ENCODE measurements around the gene TRIP12.
"Not testable (repeated sequence)": the region's sequence is repeated elsewhere in the genome, so short reads cannot be mapped to it uniquely, and the experiment has no call there.

Gene TRIP12

GRCh38 chr2:229920011-229920641 is 1.7 kb downstream of the TRIP12 start:
- peak in 1 of 2 donors; percentile 57 for DNase-seq

GRCh38 chr2:229917793-229918192 is 4.0 kb downstream of the TRIP12 start:
- DNase-seq = no peak

GRCh38 chr2:229914171-229914570 is 7.6 kb downstream of the TRIP12 start:
- DNase-seq = no peak

GRCh38 chr2:229910832-229911412 is 10.9 kb downstream of the TRIP12 start:
- no peak for DNase-seq

GRCh38 chr2:229910147-229910831 is 11.5 kb downstream of the TRIP12 start:
- DNase-seq = no peak

- DNase-seq = no peak
These were observed 12.7 kb downstream of the TRIP12 start for GRCh38 chr2:229909090-229909489.

GRCh38 chr2:229905601-229906000 is 16.2 kb downstream of the TRIP12 start:
- no peak for DNase-seq

GRCh38 chr2:229903037-229903436 is 18.8 kb downstream of the TRIP12 start:
- DNase-seq = no peak

GRCh38 chr2:229901819-229902218 is 20.0 kb downstream of the TRIP12 start:
- no peak for DNase-seq

GRCh38 chr2:229900514-229900913 is 21.3 kb downstream of the TRIP12 start:
- not testable (repeated sequence) for DNase-seq

- no peak for DNase-seq
These were observed 21.8 kb downstream of the TRIP12 start for GRCh38 chr2:229900012-229900411.

- no peak for DNase-seq
These were observed 22.2 kb downstream of the TRIP12 start for GRCh38 chr2:229899604-229900003.

- no peak for DNase-seq
These were observed 25.0 kb downstream of the TRIP12 start for GRCh38 chr2:229896857-229897256.

- DNase-seq = no peak
These were observed 32.8 kb downstream of the TRIP12 start for GRCh38 chr2:229889023-229889422.

GRCh38 chr2:229888031-229888430 is 33.8 kb downstream of the TRIP12 start:
- no peak for DNase-seq

- no peak for DNase-seq
These were observed 34.4 kb downstream of the TRIP12 start for GRCh38 chr2:229887441-229887840.

- DNase-seq = no peak
These were observed 36.8 kb downstream of the TRIP12 start for GRCh38 chr2:229884775-229885699.

- no peak for DNase-seq
These were observed 39.2 kb downstream of the TRIP12 start for GRCh38 chr2:229882583-229882982.

GRCh38 chr2:229880892-229881586 is 40.8 kb downstream of the TRIP12 start:
- no peak for DNase-seq

- no peak for DNase-seq
These were observed 42.4 kb downstream of the TRIP12 start for GRCh38 chr2:229879191-229879950.

GRCh38 chr2:229875549-229875948 is 46.3 kb downstream of the TRIP12 start:
- no peak for DNase-seq

- DNase-seq = no peak
These were observed 47.2 kb downstream of the TRIP12 start for GRCh38 chr2:229874647-229875046.
